GM12891 (cell line): Measurements from ENCODE around the gene AP3B1.

Source experiments
- DNase-seq: peaks from one replicate; pipeline ENCODE4 v3.0.0; 2011; ENCODE audit warnings: low spot score; ENCODE audit not compliant: insufficient read length
- FAIRE-seq: peaks from 2 replicates; lab custom pipeline; 2011; peaks lifted over from hg19 to GRCh38; lab: Jason Lieb, UNC
- PAX5 ChIP-seq: IDR thresholded peaks from 2 replicates; pipeline ENCODE4 v1.6.1; 2011; ENCODE audit warnings: low read length, moderate library complexity, mild to moderate bottlenecking; ENCODE audit not compliant: insufficient read depth, severe bottlenecking
- POLR2A ChIP-seq: IDR thresholded peaks from 2 replicates; pipeline ENCODE4 v1.6.1; 2011; ENCODE audit warnings: low read depth, low read length, control low read depth
- POLR2AphosphoS5 ChIP-seq: IDR thresholded peaks from 2 replicates; pipeline ENCODE4 v1.6.1; 2011; ENCODE audit warnings: low read depth, low read length, control low read depth
- POU2F2 ChIP-seq: IDR thresholded peaks from 2 replicates; pipeline ENCODE4 v1.6.1; 2011; ENCODE audit warnings: low read depth, mild to moderate bottlenecking, control low read depth, low read length, moderate library complexity
- SPI1 ChIP-seq: IDR thresholded peaks from 2 replicates; pipeline ENCODE4 v1.6.1; 2011; ENCODE audit warnings: low read depth, low read length, control low read depth
- TAF1 ChIP-seq: IDR thresholded peaks from 2 replicates; pipeline ENCODE4 v1.6.1; 2011; ENCODE audit warnings: low read depth, low read length, control low read depth

AP3B1 gene

GRCh38 chr5:77970891-77971290, 323.6 kb downstream of the AP3B1 start:
- no peak for FAIRE-seq
- TF ChIP-seq SPI1 = no peak
- no peak for DNase-seq

GRCh38 chr5:77963795-77964194, 330.7 kb downstream of the AP3B1 start:
- DNase-seq = no peak
- no peak for FAIRE-seq
- TF ChIP-seq POLR2A (no peak), POLR2AphosphoS5 (no peak), SPI1 (no peak)

GRCh38 chr5:77960863-77961396, 333.6 kb downstream of the AP3B1 start:
- no peak for TF ChIP-seq POU2F2
- no peak for TF ChIP-seq TAF1
- no peak for TF ChIP-seq POLR2AphosphoS5
- TF ChIP-seq PAX5 = no peak
- no peak for TF ChIP-seq SPI1
- TF ChIP-seq POLR2A = no peak
- FAIRE-seq (no peak), DNase-seq (no peak)

- no peak for FAIRE-seq
- no peak for TF ChIP-seq POLR2AphosphoS5
- TF ChIP-seq SPI1 = no peak
- DNase-seq = no peak
Measured at GRCh38 chr5:77960305-77960704, 334.2 kb downstream of the AP3B1 start.

- no peak for TF ChIP-seq POLR2A
- TF ChIP-seq PAX5 = no peak
- no peak for TF ChIP-seq SPI1
- no peak for TF ChIP-seq POU2F2
- no peak for TF ChIP-seq POLR2AphosphoS5
- TF ChIP-seq TAF1 = no peak
- DNase-seq (no peak), FAIRE-seq (peak; percentile 76)
Measured at GRCh38 chr5:77958642-77959330, 335.7 kb downstream of the AP3B1 start.

- DNase-seq (peak; percentile 28), FAIRE-seq (no peak)
- TF ChIP-seq POU2F2 (no peak), PAX5 (no peak), SPI1 (no peak), TAF1 (no peak)
Measured at GRCh38 chr5:77957931-77958521, 336.5 kb downstream of the AP3B1 start.

GRCh38 chr5:77957516-77957915, 337.0 kb downstream of the AP3B1 start:
- DNase-seq = no peak
- FAIRE-seq = no peak
- no peak for TF ChIP-seq POLR2A
- no peak for TF ChIP-seq POU2F2
- TF ChIP-seq SPI1 = no peak
- no peak for TF ChIP-seq TAF1
- TF ChIP-seq POLR2AphosphoS5 = no peak
- TF ChIP-seq PAX5 = no peak

GRCh38 chr5:77957081-77957480, 337.4 kb downstream of the AP3B1 start:
- DNase-seq (no peak), FAIRE-seq (no peak)
- TF ChIP-seq SPI1 (no peak), PAX5 (no peak), POLR2AphosphoS5 (no peak), POU2F2 (no peak), POLR2A (no peak), TAF1 (no peak)

- DNase-seq = no peak
- TF ChIP-seq POLR2AphosphoS5 (no peak), POU2F2 (no peak), PAX5 (no peak), POLR2A (no peak), SPI1 (no peak), TAF1 (no peak)
- FAIRE-seq = no peak
Measured at GRCh38 chr5:77955577-77955976, 338.9 kb downstream of the AP3B1 start.

- DNase-seq (no peak), FAIRE-seq (no peak)
- TF ChIP-seq POU2F2 = no peak
- no peak for TF ChIP-seq POLR2A
- TF ChIP-seq SPI1 = no peak
- no peak for TF ChIP-seq TAF1
- no peak for TF ChIP-seq PAX5
- TF ChIP-seq POLR2AphosphoS5 = no peak
Measured at GRCh38 chr5:77953374-77953773, 341.1 kb downstream of the AP3B1 start.
